ENCODE data around the gene SMIM8. TPM values are rescaled to one million over a fixed set of nuclear protein-coding genes. Genes with fewer than 3 reads are reported as not detected.

The SMIM8 gene
- total RNA-seq, 2 experiments from 2014 or later = 8.1 to 8.6 TPM

Other genes with a start within 250 kb of the SMIM8 start
- gene CGA, start 227.5 kb upstream of the SMIM8 start, total RNA-seq = not detected
- gene ZNF292, start 167.0 kb upstream of the SMIM8 start, total RNA-seq = 10 to 100 TPM; 48.5 to 50.7 TPM
- not detected for gene GJB7, start 6.7 kb downstream of the SMIM8 start, total RNA-seq
- gene C6orf163, start 22.2 kb downstream of the SMIM8 start, total RNA-seq = 1 to 10 TPM; 1.5 to 1.9 TPM
- gene CFAP206, start 85.4 kb downstream of the SMIM8 start, total RNA-seq = not detected
- gene SLC35A1, start 150.4 kb downstream of the SMIM8 start, total RNA-seq = 10 to 100 TPM; 11.8 to 12.6 TPM

Data from activated CD8-positive, alpha-beta T cell treated with anti-CD3 and anti-CD28 coated beads, Interleukin-2, amount 10 ng/mL, durations not matched to agents 7 days and 5 days (primary cell).